Mucosa of descending colon (tissue), 3 donors: ENCODE data around the gene CACNA1D. TPM values are rescaled to one million over a fixed set of nuclear protein-coding genes. Genes with fewer than 3 reads are reported as not detected.

Experiments used
- ATAC-seq: fragments of 200-7000 bp; cut with Tn5 transposase; one replicate; pipeline ENCODE4 v1.9.1; 2020; ENCODE audit warnings: mild to moderate bottlenecking, moderate library complexity
- DNase-seq, 3 donors: peaks; one replicate each; pipeline ENCODE4 v3.0.0-alpha.2; 2020
- H3K36me3 ChIP-seq: fragments of 200-600 bp; one replicate; pipeline ENCODE4 v1.8.0; 2021; ENCODE audit warnings: low read depth, mild to moderate bottlenecking
- H3K4me1 ChIP-seq: fragments of 200-600 bp; one replicate; pipeline ENCODE4 v1.8.0; 2021; ENCODE audit warnings: low read depth, mild to moderate bottlenecking
- H3K4me3 ChIP-seq: fragments of 200-600 bp; one replicate; pipeline ENCODE4 v1.8.0; 2021; ENCODE audit warnings: mild to moderate bottlenecking
- H3K9me3 ChIP-seq: fragments of 200-600 bp; one replicate; pipeline ENCODE4 v1.8.0; 2021; ENCODE audit warnings: mild to moderate bottlenecking
- CTCF ChIP-seq: fragments of 200-600 bp; IDR thresholded peaks from one replicate; pipeline ENCODE4 v1.8.0; 2022; ENCODE audit warnings: antibody characterized with exemption, mild to moderate bottlenecking
- intact Hi-C, 2 donors: fragments of 100-400 bp; cut with DNase I in 1 of 2; cut with micrococcal nuclease in 1 of 2; formaldehyde crosslinking; loops; one replicate each; pipeline versions ENCODE4 v1.11.0 to v1.11.1; 2022; cut with DNase I, micrococcal nuclease
- total RNA-seq, 3 donors: library from RNA; stranded (reverse); fragmentation: NEBNext Ultra II Directional in 2 of 3; extraction: Animal tissue kit (Norgen Biotek cat#: 25700) in 2 of 3; gene quantifications; one replicate each; pipeline versions ENCODE4 v1.2.1 to v1.2.4, GENCODE V29; 2021 to 2023
- donor health status: DM: no; HTN: no; CAD: no; lungs with moderate emphysema.
- donor health status: DM: no; HTN: no; CAD: no.
- donor health status: DM: no; HTN: yes; CAD: no.

Gene CACNA1D
- total RNA-seq, 3 donors from 2014 or later: 13.8 to 38.1 (median 22.2) TPM

GRCh38 chr3:53503195-53503594, 8.8 kb downstream of the CACNA1D start:
- no peaks in the 10 kb centered on the region for H3K36me3 ChIP-seq

GRCh38 chr3:53506110-53506762, 11.8 kb downstream of the CACNA1D start:
- no peak for ATAC-seq
- intact Hi-C loops: no loop called here

More at GRCh38 chr3:53503195-53503594, 8.8 kb downstream of the CACNA1D start:
- no peak for TF ChIP-seq CTCF
- Histone ChIP-seq H3K4me1 (no peaks in the 10 kb centered on the region), H3K9me3 (no peaks in the 10 kb centered on the region), H3K4me3 (no peak overlapping the region)
- intact Hi-C loops: no loop called here
- ATAC-seq (no peak), DNase-seq (no peak)

GRCh38 chr3:53506763-53507145, 12.3 kb downstream of the CACNA1D start:
- intact Hi-C loops: no loop called here
- DNase-seq (no peak), ATAC-seq (no peak)
- Histone ChIP-seq H3K4me1 (no peaks in the 10 kb centered on the region), H3K4me3 (no peak overlapping the region), H3K9me3 (no peaks in the 10 kb centered on the region), H3K36me3 (no peaks in the 10 kb centered on the region)
- no peak for TF ChIP-seq CTCF

More at GRCh38 chr3:53506110-53506762, 11.8 kb downstream of the CACNA1D start:
- no peak for TF ChIP-seq CTCF
- DNase-seq: no peak
- Histone ChIP-seq H3K36me3 (no peaks in the 10 kb centered on the region), H3K9me3 (no peaks in the 10 kb centered on the region), H3K4me1 (no peaks in the 10 kb centered on the region), H3K4me3 (no peak overlapping the region)

- Histone ChIP-seq H3K36me3 (no peaks in the 10 kb centered on the region), H3K4me1 (no peaks in the 10 kb centered on the region), H3K9me3 (no peaks in the 10 kb centered on the region), H3K4me3 (no peak overlapping the region)
- ATAC-seq: no peak
- TF ChIP-seq CTCF: no peak
- DNase-seq: no peak
- intact Hi-C loops: no loop called here
These were observed 15.1 kb downstream of the CACNA1D start for GRCh38 chr3:53509494-53509893.

- Histone ChIP-seq H3K9me3 (no peaks in the 10 kb centered on the region), H3K36me3 (no peaks in the 10 kb centered on the region), H3K4me3 (no peak overlapping the region), H3K4me1 (no peaks in the 10 kb centered on the region)
- ATAC-seq (no peak), DNase-seq (no peak)
- no peak for TF ChIP-seq CTCF
- intact Hi-C loops: no loop called here
These were observed 16.1 kb downstream of the CACNA1D start for GRCh38 chr3:53510508-53510907.

GRCh38 chr3:53511246-53511645, 16.8 kb downstream of the CACNA1D start:
- DNase-seq: no peak
- Histone ChIP-seq H3K9me3 (no peaks in the 10 kb centered on the region), H3K4me1 (no peaks in the 10 kb centered on the region), H3K36me3 (no peaks in the 10 kb centered on the region), H3K4me3 (no peak overlapping the region)
- ATAC-seq: no peak
- intact Hi-C loops: no loop called here
- TF ChIP-seq CTCF: no peak
